Peyer's patch (tissue), 4 donors: ENCODE data around the gene DRAXIN. TPM values are rescaled to one million over a fixed set of nuclear protein-coding genes. Genes with fewer than 3 reads are reported as not detected.

Source experiments
- DNase-seq, 3 donors: peaks; one replicate each; pipeline ENCODE4 v3.0.0-alpha.2; 2017 to 2019
- H3K27ac ChIP-seq, 4 donors: fragments of 200-600 bp; sonication (generic); one replicate each; pipeline ENCODE4 v1.5.1; 2016 to 2019
- H3K27me3 ChIP-seq, 2 donors: fragments of 200-600 bp; sonication (generic); one replicate each; pipeline ENCODE4 v1.5.1; 2019
- H3K36me3 ChIP-seq, 3 donors: fragments of 200-600 bp; sonication (generic); one replicate each; pipeline ENCODE4 v1.5.1; 2016 to 2019
- H3K4me1 ChIP-seq, 4 donors: fragments of 200-600 bp; sonication (generic); one replicate each; pipeline ENCODE4 v1.5.1; 2016 to 2019
- H3K4me3 ChIP-seq, 4 donors: fragments of 200-600 bp; sonication (generic); 1 replicate in 3 of 4; 2 replicates in 1 of 4; pipeline ENCODE4 v1.5.1; 2016 to 2019; ENCODE audit warnings: mild to moderate bottlenecking in 1 of 4
- H3K9me3 ChIP-seq, 4 donors: fragments of 200-600 bp; sonication (generic); one replicate each; pipeline ENCODE4 v1.5.1; 2016 to 2019; ENCODE audit warnings: mild to moderate bottlenecking in 1 of 4
- POLR2A ChIP-seq, 2 donors: fragments of 450-650 bp; IDR thresholded peaks; one replicate each; pipeline ENCODE4 v1.5.1; 2017; ENCODE audit warnings: antibody characterized with exemption in 2 of 2, mild to moderate bottlenecking in 2 of 2, moderate library complexity in 2 of 2
- total RNA-seq, 4 donors: library from RNA; depleted of rRNA; stranded (reverse); fragments of >200 nt; gene quantifications; one replicate each; pipeline ENCODE4 v1.1.0, GENCODE V29; 2016
- TF ChIP-seq, protein P1 (sequence below), 6 experiments: fragments of 450-650 bp in 4 of 6; fragments of 200-600 bp in 2 of 6; sonication (generic) in 1 of 6; IDR thresholded peaks; one replicate each; pipeline ENCODE4 v1.5.1; 2017 to 2019; ENCODE audit warnings: antibody characterized with exemption in 6 of 6, mild to moderate bottlenecking in 3 of 6, moderate library complexity in 1 of 6

Gene DRAXIN
- total RNA-seq, 4 donors from 2014 or later = not detected

DNA sequence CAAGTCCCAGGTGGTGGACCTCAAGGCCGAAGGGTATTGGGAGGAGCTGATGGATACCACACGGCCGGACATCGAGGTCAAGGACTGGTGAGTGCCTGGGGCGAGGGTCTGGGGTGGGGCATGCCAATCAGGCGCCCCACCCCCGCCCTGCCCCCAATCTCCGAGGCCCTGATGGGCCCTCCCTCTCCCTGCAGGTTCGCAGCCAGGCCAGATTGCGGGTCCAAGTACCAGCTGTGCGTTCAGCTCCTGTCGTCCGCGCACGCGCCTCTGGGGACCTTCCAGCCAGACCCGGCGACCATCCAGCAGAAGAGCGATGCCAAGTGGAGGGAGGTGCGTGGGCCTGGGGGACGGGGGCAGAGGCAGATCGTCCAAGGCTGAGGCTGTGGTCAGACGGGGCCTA is 33.0 kb upstream of the DRAXIN start:
- Histone ChIP-seq H3K4me1 (peaks cover 0 to 21% (median 4%) of the 10 kb centered on the region in 4 donors), H3K36me3 (no peaks in the 10 kb centered on the region), H3K27ac (no peak overlapping the region), H3K4me3 (no peak overlapping the region), H3K9me3 (no peaks in the 10 kb centered on the region), H3K27me3 (no peaks in the 10 kb centered on the region)
- no peak for TF ChIP-seq POLR2A (IDR thresholded peaks at IDR 0.05)
- TF ChIP-seq, protein P1, sequence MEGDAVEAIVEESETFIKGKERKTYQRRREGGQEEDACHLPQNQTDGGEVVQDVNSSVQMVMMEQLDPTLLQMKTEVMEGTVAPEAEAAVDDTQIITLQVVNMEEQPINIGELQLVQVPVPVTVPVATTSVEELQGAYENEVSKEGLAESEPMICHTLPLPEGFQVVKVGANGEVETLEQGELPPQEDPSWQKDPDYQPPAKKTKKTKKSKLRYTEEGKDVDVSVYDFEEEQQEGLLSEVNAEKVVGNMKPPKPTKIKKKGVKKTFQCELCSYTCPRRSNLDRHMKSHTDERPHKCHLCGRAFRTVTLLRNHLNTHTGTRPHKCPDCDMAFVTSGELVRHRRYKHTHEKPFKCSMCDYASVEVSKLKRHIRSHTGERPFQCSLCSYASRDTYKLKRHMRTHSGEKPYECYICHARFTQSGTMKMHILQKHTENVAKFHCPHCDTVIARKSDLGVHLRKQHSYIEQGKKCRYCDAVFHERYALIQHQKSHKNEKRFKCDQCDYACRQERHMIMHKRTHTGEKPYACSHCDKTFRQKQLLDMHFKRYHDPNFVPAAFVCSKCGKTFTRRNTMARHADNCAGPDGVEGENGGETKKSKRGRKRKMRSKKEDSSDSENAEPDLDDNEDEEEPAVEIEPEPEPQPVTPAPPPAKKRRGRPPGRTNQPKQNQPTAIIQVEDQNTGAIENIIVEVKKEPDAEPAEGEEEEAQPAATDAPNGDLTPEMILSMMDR (IDR thresholded peaks at IDR 0.05) = no peak
- DNase-seq = no peak

DNA sequence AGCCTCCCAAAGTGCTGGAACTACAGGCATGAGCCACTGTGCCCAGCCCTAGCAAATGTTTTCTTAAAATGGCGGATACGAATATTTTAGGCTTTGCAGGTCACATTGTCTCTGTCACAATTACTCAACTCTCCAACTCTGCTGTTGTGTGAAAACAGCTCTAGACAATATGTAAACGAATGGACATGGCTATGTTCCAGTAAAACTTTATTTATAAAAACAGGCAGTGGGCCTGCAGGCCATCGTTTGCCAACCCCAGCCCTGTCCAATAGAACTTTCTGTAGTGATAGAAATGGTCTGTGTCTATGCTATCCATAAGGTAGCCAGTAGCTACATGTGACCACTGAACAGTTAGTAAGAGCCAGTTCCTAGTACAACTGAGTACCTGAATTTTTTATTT is 31.8 kb upstream of the DRAXIN start:
- no peaks in the 10 kb centered on the region for H3K36me3 ChIP-seq
- DNase-seq = no peak
- no peak overlapping the region for H3K4me3 ChIP-seq
- no peak for TF ChIP-seq POLR2A (IDR thresholded peaks at IDR 0.05)
- TF ChIP-seq, protein P1 (IDR thresholded peaks at IDR 0.05) = no peak
- no peaks in the 10 kb centered on the region for H3K9me3 ChIP-seq
- H3K4me1 ChIP-seq = peaks cover 0 to 15% (median 4%) of the 10 kb centered on the region in 4 donors
- H3K27me3 ChIP-seq = no peaks in the 10 kb centered on the region
- no peak overlapping the region for H3K27ac ChIP-seq

DNA sequence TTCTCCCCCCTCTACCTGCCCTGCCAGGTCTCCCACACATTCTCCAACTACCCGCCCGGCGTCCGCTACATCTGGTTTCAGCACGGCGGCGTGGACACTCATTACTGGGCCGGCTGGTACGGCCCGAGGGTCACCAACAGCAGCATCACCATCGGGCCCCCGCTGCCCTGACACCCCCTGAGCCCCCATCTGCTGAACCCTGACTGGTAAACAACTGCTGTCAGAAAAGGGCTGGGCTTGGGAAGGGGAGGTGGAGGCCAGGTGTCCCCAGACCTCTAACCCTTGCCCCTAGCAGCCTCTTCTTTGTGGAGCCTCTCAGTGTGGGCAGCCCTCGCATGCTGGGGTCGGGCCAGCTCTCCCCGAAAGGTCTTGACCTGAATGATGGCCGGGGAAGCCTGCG is 30.4 kb upstream of the DRAXIN start:
- DNase-seq = no peak
- H3K27me3 ChIP-seq = no peaks in the 10 kb centered on the region
- H3K27ac ChIP-seq = no peak overlapping the region

DNA sequence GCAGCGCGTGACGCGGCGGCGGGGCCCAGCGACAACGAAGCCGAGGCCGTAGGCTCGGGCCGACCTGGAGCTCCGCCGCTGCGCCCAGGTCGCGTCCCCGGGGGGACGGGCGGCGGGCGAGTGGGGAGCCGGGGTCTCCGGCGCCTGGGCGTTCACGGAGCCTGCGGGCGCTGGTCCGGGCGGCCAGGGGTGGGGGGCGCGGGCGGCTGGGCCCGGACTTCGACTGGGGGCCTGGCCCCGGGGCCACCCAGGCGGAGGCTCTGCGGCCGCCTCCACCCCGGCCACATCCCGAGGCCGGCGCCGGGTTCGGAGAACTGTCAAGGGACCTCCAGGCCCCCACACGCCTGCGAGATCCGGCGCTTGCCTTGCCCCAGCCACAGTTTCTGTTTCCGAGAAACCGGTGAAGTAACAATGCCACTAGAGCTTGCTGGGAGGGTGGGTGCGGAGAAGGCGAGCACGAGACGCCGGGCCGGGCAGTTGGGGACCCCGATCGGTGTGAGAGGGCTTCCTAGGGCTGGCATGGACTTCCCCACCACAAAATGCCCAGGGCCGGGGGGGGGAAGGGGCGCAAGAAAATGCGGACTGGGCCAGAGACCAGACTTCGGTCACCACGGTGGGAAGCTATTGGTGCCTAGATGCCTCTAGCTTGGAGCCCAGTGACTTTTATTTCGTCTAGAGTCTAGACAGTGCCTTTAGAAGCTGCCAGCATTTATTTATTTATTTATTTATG is 27.0 kb upstream of the DRAXIN start:
- H3K27ac ChIP-seq = peak overlapping the region; percentile 72 to 90 (median 77)
- no peaks in the 10 kb centered on the region for H3K9me3 ChIP-seq
- peaks cover 0 to 4% (median 0%) of the 10 kb centered on the region in 4 donors for H3K4me1 ChIP-seq
- no peak for TF ChIP-seq POLR2A (IDR thresholded peaks at IDR 0.05)
- TF ChIP-seq, protein P1 (IDR thresholded peaks at IDR 0.05) = no peak
- peak overlapping the region; percentile 69 to 92 (median 78) for H3K4me3 ChIP-seq
- DNase-seq = peak in 2 of 3 donors; percentile 55 to 75
- no peaks in the 10 kb centered on the region for H3K36me3 ChIP-seq
- H3K27me3 ChIP-seq = no peaks in the 10 kb centered on the region

More for the DNA sequence above, 30.4 kb upstream of the DRAXIN start:
- Histone ChIP-seq H3K9me3 (no peaks in the 10 kb centered on the region), H3K36me3 (no peaks in the 10 kb centered on the region), H3K4me3 (no peak overlapping the region), H3K4me1 (peaks cover 0 to 4% (median 0%) of the 10 kb centered on the region in 4 donors)
- TF ChIP-seq, protein P1 (IDR thresholded peaks at IDR 0.05) = no peak
- no peak for TF ChIP-seq POLR2A (IDR thresholded peaks at IDR 0.05)

DNA sequence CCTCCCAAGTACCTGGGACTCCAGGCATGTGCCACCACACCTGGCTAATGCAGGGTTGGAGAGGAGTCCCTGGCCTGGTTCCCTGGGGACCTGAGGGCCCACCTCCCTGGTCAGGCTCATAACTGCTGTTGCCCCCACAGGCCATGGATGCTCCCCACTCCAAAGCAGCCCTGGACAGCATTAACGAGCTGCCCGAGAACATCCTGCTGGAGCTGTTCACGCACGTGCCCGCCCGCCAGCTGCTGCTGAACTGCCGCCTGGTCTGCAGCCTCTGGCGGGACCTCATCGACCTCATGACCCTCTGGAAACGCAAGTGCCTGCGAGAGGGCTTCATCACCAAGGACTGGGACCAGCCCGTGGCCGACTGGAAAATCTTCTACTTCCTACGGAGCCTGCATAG is 23.0 kb upstream of the DRAXIN start:
- DNase-seq = no peak

More for the DNA sequence above, 23.0 kb upstream of the DRAXIN start:
- no peak overlapping the region for H3K27ac ChIP-seq
- H3K36me3 ChIP-seq = peaks cover 0 to 16% (median 0%) of the 10 kb centered on the region in 3 donors
- no peak overlapping the region for H3K4me3 ChIP-seq
- TF ChIP-seq, protein P1 (IDR thresholded peaks at IDR 0.05) = no peak
- TF ChIP-seq POLR2A (IDR thresholded peaks at IDR 0.05) = no peak
- H3K27me3 ChIP-seq = no peaks in the 10 kb centered on the region
- peaks cover 0 to 4% (median 0%) of the 10 kb centered on the region in 4 donors for H3K4me1 ChIP-seq
- H3K9me3 ChIP-seq = no peaks in the 10 kb centered on the region
